Stimulated activated CD4-positive, alpha-beta T cell treated with anti-CD3 and anti-CD28 coated beads, Interleukin-2, amount 100 ng/mL, for 48 hours (primary cell): ENCODE measurements around the gene LMNTD2.
"Not testable (repeated sequence)": the region's sequence is repeated elsewhere in the genome, so short reads cannot be mapped to it uniquely, and the experiment has no call there.

Experiments used
- DNase-seq, 2 donors: peaks; one replicate each; pipeline ENCODE4 v3.0.0-alpha.2; 2020

The LMNTD2 gene

GRCh38 chr11:532527-532985 is 28.0 kb downstream of the LMNTD2 start:
- no peak for DNase-seq

- no peak for DNase-seq
Observed at GRCh38 chr11:531919-532526, 28.5 kb downstream of the LMNTD2 start.

- DNase-seq, result no peak
Observed at GRCh38 chr11:530960-531831, 29.3 kb downstream of the LMNTD2 start.

- no peak for DNase-seq
Observed at GRCh38 chr11:529728-530411, 30.7 kb downstream of the LMNTD2 start.

GRCh38 chr11:528815-529727 is 31.5 kb downstream of the LMNTD2 start:
- DNase-seq, result no peak

- DNase-seq, result no peak
Observed at GRCh38 chr11:528166-528814, 32.2 kb downstream of the LMNTD2 start.

GRCh38 chr11:526192-526591 is 34.3 kb downstream of the LMNTD2 start:
- DNase-seq, result no peak

- DNase-seq, result no peak
Observed at GRCh38 chr11:521177-521688, 39.3 kb downstream of the LMNTD2 start.

GRCh38 chr11:520428-521176 is 39.9 kb downstream of the LMNTD2 start:
- DNase-seq, result no peak

- peak; percentile 87 to 98 for DNase-seq
Observed at GRCh38 chr11:518463-519202, 41.9 kb downstream of the LMNTD2 start.

GRCh38 chr11:516918-517685 is 43.4 kb downstream of the LMNTD2 start:
- not testable (repeated sequence) for DNase-seq

GRCh38 chr11:516400-516799 is 44.1 kb downstream of the LMNTD2 start:
- DNase-seq, result no peak

- DNase-seq, result no peak
Observed at GRCh38 chr11:515131-515530, 45.4 kb downstream of the LMNTD2 start.

- DNase-seq, result no peak
Observed at GRCh38 chr11:514606-515005, 45.9 kb downstream of the LMNTD2 start.

- DNase-seq, result no peak
Observed at GRCh38 chr11:512761-513595, 47.6 kb downstream of the LMNTD2 start.

- no peak for DNase-seq
Observed at GRCh38 chr11:508956-509355, 51.6 kb downstream of the LMNTD2 start.

GRCh38 chr11:507727-508515 is 52.6 kb downstream of the LMNTD2 start:
- no peak for DNase-seq
